ENCODE data around the gene NMRK2.
"Not testable (repeated sequence)": the region's sequence is repeated elsewhere in the genome, so short reads cannot be mapped to it uniquely, and the experiment has no call there.

NMRK2 gene

DNA sequence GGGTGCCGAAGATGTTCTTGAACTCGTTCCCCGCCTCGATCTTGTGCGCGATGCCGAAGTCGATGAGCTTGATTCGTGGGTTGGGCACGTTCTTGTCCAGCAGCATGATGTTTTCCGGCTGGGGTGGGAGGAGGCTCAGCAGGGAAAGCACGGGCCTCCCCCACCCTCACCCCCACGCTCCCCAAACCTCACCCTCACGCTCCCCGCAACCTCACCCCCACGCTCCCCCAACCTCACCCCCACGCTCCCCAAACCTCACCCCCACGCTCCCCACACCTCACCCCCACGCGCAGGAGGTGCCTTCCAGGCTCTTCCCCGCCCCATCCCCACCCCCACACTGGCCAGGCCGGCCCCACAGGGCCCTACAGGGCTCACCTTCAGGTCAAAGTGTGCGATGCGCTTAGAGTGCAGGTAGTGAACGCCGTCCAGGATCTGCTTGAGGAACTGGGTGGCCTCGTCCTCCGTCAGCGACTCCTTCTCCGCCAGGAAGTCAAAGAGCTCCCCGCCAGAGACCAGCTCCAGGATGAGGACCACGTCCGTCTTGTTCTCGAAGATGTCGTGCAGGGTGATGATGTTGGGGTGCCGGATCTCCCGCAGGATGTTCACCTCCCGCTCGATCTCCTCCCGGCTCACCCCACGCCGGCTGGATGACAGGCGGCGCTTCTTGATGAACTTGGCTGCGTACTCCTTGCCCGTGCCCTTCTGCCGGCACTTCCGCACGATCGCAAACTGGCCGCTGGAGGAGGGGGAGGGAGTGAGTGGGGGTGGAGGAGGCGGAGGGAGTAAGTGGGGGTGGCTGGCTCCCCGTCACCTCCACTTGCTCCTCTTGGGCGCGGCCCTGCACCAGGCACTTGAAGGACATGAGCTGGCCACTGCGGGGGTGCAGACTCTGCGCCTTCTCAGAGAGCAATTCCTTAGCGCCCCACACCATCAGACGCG, 31.7 kb downstream of the NMRK2 start:
- DNase-seq (ENCODE audit: low read depth in 2 of 2) = no peak

DNA sequence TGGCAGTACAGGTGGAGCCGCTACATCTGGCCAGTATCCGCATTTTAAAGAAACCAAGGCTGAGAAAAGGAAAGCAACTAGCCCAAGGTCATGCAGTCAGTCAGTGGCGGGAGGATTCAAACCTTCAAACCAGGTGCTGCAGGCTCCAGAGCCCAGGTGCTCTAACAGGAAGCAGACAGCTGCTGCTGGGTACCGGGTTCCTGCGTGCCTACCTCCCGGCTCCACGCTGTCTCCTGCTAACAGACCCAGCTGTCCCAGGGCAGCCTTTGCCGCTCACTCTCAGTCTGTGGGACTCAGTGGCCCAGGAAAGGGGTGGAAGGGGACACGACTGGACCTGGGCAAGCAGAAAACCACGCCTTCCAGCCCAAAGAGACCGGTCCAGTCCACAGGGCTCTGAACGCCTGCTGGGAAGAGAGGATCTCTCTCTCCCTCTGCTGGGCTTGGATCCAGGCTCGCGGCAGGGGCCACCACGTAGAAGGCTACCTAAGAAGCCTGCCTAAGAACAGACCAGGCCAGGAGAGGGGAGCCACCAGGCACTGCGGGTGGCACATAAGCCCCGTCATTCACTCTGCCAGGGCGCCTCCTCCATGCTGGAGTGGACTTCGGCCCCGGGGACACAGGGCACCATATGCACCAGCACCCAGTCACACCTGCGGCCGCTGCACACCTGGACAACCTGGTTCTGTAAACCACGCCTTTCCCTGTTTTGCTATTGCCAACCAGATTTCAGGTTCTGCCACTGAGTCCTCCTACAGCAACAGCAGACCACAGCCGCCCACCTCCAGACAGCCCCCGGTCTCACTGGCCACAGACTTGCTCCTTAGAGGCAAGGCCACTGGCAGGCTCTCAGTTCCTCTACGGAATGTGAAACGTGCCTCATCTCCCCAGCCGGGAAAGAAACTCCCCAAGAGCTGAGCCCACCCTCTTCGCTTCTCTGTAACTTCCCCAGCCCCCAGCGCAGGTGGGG, 33.5 kb downstream of the NMRK2 start:
- DNase-seq (ENCODE audit: low read depth in 2 of 2) = no peak

DNA sequence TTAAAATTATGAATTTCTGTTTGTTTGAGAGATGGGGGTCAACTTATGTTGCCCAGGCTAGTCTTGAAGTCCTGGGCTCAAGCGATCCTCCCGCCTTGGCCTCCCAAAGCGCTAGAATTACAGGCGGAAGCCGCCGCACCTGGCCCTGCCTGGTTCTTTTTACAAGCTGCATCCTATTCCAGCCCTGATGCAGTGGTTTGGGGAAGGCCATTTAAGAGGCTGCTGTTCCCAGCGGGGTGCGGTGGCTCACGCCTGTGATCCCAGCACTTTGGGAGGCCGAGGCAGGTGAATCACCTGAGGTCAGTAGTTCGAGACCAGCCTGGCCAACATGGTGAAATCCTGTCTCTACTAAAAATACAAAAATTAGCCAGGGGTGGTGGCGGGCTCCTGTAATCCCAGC, 35.1 kb downstream of the NMRK2 start:
- not testable (repeated sequence) for DNase-seq (ENCODE audit: low read depth in 2 of 2)

DNA sequence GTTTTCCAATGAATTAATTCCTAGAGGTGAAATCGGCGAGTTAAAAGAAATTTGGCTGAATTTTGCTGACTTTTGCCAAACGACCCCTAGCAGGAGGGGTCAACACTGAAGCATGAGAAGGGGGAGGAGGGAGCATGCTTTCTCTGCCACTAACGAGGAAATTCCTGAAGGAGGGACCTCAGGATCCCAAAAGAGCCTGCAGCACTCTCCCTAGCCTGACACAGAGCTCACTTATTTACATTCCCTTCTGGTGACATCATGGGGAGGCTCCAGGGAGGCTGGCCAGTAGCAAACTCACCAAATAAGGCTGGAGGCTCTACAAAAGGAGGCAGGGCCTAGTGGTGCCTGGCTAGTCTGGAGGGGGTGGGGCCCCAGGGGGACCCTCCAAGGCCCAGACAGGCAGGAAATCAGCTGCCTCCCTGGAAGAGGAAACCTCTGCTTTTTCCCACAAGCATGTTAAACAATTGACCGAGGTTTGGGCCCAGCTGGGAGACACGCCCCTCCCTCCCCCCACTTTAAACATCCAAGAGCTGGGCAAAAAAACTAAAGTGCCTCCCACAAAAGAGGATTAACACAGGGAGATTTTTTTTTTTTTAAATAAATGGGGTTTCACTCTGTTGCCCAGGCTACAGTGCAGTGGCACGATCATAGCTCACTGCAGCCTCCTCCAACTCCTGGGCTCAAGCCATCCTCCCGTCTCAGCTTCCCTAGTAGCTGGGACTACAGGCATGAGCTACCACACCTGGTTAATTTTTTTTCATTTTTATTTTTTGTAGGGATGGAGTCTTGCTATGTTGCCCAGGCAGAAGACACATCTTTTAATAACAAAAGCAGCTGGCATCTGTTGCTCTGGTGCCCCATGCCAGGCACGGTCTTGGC, 35.9 kb downstream of the NMRK2 start:
- no peak for DNase-seq (ENCODE audit: low read depth in 2 of 2)

DNA sequence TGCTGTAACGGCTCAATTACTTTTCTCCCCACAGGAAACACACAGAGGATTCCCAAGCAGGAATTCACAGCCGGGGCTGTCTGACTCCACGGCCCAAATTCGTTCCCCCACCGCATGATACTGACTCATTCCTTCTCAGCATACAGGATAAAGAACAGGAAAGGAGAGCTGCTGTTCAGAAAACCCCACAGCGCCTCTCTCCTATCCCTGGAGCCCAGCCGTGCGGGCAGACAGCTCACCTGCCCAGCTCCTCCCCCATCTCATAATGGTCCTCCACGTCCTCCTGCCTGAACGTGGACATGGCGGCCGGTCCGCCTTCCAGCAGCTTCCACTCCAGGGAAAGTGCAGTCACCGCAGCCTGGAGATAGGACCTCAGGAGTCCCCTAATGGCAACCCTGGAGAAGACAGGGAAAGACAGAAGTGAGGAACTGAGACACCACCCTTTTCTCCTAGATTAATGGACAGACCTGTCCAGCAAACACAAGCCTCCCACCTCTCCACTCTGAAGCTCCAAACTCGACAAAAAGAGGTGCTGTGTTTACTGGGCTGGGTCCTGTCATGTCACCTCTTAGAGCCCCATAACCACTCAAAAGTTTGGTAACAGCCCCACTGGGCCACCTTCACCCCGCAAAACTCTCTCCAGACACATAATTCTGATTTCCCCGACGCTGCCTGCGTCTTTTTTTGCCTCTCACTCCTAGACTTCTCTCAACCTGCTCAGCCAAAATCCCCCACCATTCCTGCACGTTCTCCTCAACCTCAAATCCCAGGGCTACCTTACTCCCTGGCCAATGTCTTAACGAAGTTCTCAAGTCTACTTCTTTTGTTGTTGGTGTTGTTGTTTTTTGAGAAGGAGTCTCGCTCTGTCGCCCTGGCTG, 36.8 kb downstream of the NMRK2 start:
- DNase-seq (ENCODE audit: low read depth in 2 of 2) = no peak

DNA sequence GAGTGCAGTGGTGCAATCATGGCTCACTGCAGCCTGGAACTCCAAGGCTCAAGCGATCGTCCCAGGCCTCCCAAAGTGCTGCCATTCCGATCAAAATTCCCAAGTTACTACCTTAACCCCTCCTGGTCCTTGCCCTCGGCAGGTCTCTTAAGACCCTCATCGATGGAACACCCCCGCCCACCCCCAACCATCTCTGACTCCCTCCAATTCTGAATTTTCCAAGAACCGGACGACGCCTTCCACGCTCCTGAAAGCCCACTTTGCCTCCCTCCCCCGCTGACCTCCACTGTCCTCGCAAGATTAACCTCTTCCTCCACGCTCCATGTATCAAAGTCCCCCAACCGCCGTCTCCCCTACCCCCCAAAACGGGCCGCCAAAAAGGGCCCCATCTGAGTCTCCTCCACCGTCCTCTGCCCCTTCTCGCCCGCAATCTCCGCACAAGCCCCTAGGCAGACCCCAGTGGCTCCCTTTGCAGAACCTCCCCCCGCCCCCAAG, 37.5 kb downstream of the NMRK2 start:
- no peak for DNase-seq (ENCODE audit: low read depth in 2 of 2)

DNA sequence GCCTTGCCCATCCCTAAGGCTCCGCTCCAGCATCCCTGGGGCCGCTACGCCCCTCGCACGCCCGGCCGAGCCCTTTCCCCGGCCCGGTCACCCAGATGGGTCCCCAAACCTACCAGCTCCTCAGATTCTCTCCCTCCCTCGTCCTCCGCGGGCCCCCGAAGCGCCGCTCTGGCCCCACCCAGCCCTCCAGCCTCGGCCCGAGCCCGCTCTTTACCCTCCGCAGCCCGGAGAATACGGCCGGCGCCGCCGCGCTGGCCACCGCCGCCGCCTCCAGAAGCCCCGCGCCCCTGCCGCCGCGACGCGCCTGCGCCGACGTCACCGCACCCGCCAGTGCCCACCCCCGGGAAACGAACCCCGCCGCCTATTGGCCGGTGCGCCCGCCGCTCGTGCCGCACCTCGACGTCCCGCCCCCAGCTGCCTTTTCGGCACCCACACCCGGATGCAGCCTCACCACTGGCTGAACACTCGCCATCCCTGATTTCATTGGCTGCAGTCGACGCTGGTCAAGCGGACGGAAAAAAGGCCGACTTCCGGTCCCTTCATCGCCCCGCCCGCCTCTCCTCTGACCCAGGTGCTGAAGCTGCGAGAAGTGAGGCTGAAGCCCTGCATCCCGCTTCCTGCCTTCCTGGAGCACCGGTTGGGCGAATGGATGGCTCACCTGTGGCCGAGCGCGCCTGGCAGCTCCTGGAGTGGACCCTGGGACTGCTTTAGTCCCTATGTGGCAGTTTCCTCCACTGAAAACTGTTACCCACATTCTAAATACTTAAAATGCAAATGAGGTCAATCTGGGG, 38.1 kb downstream of the NMRK2 start, which contains the start of gene DAPK3:
Gene DAPK3 (minus strand): TSS at position 292 of the 791 bp plus-strand sequence. CDS start 1,364 bp downstream, outside the sequence.
- peak; percentile 82 to 86 for DNase-seq (ENCODE audit: low read depth in 2 of 2)

DNA sequence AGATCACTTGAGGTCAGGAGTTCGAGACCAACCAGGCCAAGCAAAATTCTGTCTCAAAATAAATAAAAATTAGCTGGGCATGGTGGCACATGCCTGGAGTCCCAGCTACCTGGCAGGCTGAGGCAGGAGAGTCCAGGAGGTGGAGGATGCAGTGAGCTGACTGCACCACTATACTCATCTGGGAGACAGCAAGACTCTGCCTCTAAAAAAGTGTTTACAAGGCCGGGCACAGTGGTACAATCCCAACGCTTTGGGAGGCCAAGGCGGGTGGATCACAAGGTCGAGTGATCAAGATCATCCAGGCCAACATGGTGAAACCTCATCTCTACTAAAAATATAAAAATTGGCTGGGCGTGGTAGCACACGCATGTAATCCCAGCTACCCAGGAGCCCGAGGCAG, 42.3 kb downstream of the NMRK2 start:
- DNase-seq (ENCODE audit: low read depth in 2 of 2) = no peak

DNA sequence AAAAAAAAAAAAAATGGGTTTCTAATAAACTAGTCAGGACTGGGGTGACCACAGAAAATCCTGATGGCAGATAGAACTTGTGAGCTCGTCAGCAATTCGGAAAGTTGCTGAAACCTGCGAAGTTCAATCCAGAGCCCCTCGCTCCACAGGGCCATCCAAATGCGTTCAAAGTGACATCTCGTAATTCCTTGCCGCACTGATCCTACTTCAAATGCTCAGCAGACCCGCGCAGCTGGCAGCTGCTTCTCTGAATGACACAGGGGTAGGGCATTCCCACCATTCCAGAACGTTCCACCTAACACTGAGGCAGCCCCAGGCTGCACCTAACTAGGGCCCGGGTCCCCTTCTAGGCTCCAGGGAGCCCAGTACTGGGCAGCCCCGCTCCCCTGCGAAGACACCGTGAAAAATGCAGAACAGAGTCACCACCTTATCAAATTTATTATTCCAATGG, 42.8 kb downstream of the NMRK2 start:
- DNase-seq (ENCODE audit: low read depth in 2 of 2) = no peak

DNA sequence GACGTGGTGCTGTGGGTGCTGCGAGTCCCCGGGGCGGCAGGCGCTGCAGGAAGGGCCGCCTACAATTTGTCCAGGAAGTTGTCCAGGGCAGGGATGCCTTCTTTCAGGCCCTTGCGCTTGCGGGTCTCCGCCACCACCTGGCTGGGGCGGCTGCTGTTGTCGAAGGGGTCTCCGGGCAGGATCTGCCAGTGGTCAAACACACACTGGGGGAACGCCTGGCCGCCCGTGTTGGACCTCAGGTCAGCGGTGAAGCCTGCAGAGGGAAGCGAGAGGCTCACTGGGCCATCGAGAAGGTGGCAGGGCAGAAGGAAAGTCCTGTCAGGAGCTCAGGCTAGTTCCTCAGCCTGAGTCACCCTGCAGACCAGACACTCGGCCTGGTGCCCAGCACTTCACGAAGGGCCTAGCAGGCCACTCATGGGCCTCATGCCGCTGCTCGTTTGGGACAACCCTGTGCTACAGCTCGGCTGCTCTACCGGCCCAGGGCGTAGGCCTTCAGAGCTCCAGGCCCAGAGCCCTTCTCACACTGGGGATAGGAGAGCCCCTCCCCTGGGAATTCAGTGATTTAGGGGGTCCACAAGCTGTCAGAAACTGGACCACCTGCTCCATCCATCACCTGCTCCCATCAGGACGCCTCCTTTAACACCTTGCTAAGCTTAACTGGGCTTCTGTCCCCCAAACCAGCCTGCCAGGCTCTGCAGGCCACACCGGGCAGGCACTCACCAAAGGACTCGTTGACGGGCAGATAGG, 43.8 kb downstream of the NMRK2 start:
- DNase-seq (ENCODE audit: low read depth in 2 of 2) = no peak

DNA sequence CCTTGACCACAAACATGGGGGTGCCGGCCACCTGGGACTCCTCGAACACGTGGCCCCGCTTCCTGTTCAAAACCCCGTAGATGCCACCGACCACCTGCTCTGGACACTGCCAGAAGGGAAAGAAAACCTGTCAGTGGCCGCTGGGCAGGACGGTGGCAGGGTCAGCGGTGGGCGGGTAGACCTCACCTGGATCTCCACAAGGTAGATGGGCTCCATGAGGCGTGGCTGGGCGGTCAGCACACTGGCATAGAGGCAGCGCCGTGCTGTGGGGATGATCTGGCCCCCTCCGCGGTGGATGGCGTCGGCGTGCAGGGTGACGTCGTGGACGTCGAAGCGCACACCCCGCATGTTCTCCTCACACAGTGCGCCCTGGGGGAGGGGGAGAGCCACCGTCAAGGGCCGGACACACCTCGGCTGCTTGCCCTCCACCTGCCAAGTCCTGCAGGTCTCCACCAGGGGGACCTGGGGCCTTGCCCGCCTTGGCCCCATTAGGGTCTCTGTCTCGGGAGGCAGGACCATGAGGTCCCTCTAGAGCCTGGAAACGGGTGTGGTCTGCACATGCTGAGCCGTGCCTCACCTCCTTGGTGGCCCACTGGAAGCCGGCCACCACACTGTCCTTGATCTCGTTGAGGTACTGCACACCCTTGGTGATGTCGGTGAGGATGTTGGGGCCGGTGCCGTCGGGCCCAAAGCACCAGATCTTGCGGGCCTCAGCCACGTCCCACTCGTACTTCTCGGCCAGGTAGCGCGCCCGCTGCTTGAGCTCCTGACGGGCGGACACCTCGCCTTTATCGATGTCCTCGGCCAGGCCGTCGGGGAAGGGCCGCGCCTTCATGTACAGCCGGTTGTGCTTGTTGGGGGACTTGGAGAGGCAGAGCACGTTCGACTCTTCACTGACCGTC, 44.6 kb downstream of the NMRK2 start:
- no peak for DNase-seq (ENCODE audit: low read depth in 2 of 2)

DNA sequence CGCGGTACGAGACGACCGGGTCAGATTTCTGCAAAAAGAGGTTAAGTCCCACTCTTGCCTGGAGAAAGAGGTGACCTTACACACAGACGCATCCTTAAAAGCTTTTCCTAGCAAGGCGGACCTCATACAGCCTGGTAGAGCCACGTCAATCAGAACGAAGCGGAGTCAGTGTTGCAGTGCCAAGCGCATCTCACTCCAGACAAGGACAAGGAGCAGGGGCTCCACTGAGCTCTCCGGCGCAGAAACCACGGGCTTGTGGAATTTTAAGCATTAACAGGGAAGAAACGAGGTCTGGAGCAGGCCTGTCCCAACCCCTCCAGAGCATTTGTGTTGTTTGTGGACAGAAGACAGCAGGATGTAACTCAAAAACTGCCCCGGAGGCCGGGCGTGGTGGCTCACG, 45.3 kb downstream of the NMRK2 start:
- no peak for DNase-seq (ENCODE audit: low read depth in 2 of 2)

DNA sequence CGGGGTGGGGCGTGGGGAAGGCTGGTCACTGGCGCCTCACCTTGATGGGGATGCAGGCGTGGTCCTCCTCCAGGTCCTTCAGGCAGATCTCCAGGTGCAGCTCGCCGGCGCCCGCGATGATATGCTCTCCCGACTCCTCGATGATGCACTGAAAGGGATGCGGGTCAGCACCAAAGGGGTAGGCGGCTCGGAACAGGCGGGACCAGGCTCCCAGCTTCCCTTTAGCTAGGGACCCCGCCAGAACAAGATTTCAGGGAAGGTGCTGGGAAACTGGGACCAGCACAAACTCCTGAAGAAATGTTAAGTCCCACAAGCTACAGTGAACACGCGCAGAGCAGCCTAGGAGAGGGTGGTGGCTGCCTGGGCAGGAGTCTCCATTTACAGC, 46.4 kb downstream of the NMRK2 start:
- DNase-seq (ENCODE audit: low read depth in 2 of 2) = no peak

DNA sequence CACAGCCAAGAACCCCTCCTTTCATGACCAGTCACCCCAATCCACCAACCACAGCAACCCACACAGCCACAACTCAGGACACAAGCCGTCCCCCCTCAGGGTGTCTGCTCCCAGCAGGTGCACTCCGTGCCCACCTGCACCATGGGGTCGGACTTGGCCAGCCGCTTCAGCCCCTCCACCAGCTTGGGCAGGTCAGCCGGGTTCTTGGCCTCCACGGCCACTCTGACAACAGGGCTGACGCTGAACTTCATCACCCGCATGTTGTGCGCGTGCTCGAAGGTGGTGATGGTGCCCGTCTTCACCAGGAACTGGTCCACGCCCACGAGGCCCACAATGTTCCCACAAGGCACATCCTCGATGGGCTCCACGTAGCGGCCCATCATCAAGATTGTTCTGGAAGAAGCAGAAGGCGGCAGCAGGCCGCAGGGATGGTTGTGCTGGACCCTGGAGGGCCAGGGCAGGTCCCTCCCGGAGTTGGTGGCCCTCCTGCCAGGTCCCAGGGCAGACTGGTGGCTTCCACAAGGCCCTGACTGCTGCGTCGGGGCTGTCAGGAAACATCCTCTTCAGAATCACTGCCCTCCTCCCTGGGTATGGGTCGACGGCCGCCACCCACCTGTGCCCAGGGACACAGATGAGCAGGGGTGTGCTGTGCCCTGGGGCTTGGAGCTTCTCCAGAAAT, 46.9 kb downstream of the NMRK2 start:
- no peak for DNase-seq (ENCODE audit: low read depth in 2 of 2)

DNA sequence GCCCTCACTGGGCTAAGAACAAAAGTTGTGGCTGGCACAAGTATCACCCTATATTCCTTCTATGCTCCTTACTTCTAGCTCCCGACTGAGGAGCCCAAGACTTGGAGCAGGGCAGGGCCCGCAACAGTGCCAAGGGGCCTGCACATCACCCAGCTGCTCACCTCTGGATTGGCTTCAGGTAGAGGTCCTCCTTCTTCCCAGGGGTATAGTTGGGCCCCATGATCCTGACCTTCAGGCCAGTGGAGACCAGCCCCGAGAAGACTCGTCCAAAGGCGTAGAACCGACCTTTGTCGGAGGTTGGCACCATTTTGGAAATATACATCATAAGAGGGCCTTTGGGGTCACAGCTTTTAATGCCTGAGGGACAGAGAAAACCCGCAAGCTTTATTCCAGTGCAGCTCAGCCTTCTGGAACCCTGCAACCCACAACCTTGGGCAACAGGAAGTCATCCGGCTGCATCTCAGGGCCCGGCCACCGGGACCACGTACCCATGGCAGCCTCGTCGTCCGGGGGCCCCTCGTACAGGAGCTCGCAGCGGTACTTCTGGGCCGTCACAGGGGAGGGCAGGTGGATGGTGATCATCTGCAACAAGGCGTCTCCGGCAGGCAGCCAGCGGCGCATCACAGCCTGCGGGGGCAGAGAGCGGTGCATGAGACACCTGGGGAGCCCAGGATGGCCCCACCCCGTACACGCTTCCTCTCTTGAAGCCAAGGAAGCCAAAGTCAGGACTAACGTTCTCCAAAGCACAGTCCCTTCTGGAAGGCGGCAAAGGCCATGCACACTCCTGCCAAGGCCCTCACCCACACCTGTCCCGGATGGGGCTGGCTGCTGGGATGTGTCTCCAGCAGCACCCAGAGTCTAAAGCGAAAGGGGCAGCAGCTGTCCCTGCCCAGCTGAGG, 47.7 kb downstream of the NMRK2 start:
- DNase-seq (ENCODE audit: low read depth in 2 of 2) = no peak

DNA sequence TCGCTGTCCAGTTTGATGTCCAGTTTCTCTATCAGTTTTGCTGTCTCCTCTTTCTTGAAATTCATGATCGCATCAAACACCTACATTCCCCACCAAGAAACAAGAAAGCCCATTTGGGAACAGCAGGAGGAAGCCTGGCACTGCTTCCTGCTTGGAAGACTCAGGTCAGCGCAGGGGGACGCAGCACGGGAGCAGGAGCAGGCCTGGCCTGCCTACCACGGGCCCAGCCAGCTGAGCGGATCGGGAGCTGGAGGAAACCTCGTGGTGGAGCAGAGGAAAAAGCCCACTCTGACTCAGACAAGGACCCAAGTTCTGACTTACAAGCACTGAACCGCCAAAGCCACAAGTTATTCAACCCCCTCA, 48.5 kb downstream of the NMRK2 start:
- DNase-seq (ENCODE audit: low read depth in 2 of 2) = no peak

Data from stimulated activated CD8-positive, alpha-beta memory T cell treated with anti-CD3 and anti-CD28 coated beads, Interleukin-15, amount 100 ng/mL, for 4 hours (primary cell).